Thyroid gland (tissue), 4 donors: Measurements from ENCODE around the gene PRDM1. TPM values are rescaled to one million over a fixed set of nuclear protein-coding genes. Genes with fewer than 3 reads are reported as not detected.
A peak's percentile ranks its signal among the peaks of the same experiment; 100 is the strongest.

Experiments
- DNase-seq, 2 donors: peaks; one replicate each; pipeline ENCODE4 v3.0.0-alpha.2; 2019
- H3K27ac ChIP-seq, 3 donors: fragments of 200-600 bp; sonication (generic); 1 replicate in 2 of 3; 2 replicates in 1 of 3; pipeline ENCODE4 v1.5.1; 2016 to 2019; ENCODE audit warnings: mild to moderate bottlenecking in 1 of 3, moderate library complexity in 1 of 3
- H3K27me3 ChIP-seq: fragments of 200-600 bp; sonication (generic); one replicate; pipeline ENCODE4 v1.5.1; 2019
- H3K36me3 ChIP-seq, 2 donors: fragments of 200-600 bp; sonication (generic); one replicate each; pipeline ENCODE4 v1.5.1; 2016 to 2019
- H3K4me1 ChIP-seq, 2 donors: fragments of 200-600 bp; sonication (generic); one replicate each; pipeline ENCODE4 v1.5.1; 2017 to 2019
- H3K4me3 ChIP-seq, 3 donors: fragments of 200-600 bp; sonication (generic); replicated peaks in 1 of 3; 1 replicate in 2 of 3; 2 replicates in 1 of 3; pipeline ENCODE4 v1.5.1; 2016; ENCODE audit warnings: mild to moderate bottlenecking in 1 of 3
- H3K9me3 ChIP-seq: fragments of 200-600 bp; sonication (generic); one replicate; pipeline ENCODE4 v1.5.1; 2017
- CTCF ChIP-seq, 6 experiments: fragments of 200-600 bp in 3 of 6; fragments of 450-650 bp in 3 of 6; sonication (generic) in 3 of 6; IDR thresholded peaks; one replicate each; pipeline ENCODE4 v1.5.1; 2016 to 2019; ENCODE audit warnings: antibody characterized with exemption in 6 of 6, mild to moderate bottlenecking in 2 of 6, inconsistent platforms in 1 of 6, moderate library complexity in 1 of 6
- POLR2A ChIP-seq, 2 donors: fragments of 450-650 bp; IDR thresholded peaks; one replicate each; pipeline ENCODE4 v1.6.1; 2017; ENCODE audit warnings: antibody characterized with exemption in 2 of 2, mild to moderate bottlenecking in 2 of 2, moderate library complexity in 1 of 2
- whole genome bisulfite sequencing, 2 donors: methylation state at CpG; one replicate each; pipeline ENCODE4 v1.1.5; 2017; 5-methylcytosine and 5-hydroxymethylcytosine counted together
- intact Hi-C: fragments of 100-400 bp; cut with DNase I; formaldehyde crosslinking; loops from one replicate; pipeline ENCODE4 v1.15.1; 2023
- total RNA-seq, 4 donors: library from RNA; depleted of rRNA; stranded (reverse); fragments of >200 nt; gene quantifications; one replicate each; pipeline ENCODE4 v1.2.3, GENCODE V29; 2016

PRDM1 gene
- total RNA-seq, 4 donors from 2014 or later, result 5.6 to 7.6 (median 7.0) TPM

GRCh38 chr6:106086814-106087175 lies 659 bp downstream of the PRDM1 start:
- Histone ChIP-seq H3K4me1 (peaks cover 22 to 25% of the 10 kb centered on the region in 2 donors), H3K36me3 (no peaks in the 10 kb centered on the region), H3K27ac (peak overlapping the region in 2 of 3 donors; percentile 4 to 68), H3K4me3 (peak overlapping the region in 2 of 3 donors; percentile 31 to 39), H3K9me3 (no peaks in the 10 kb centered on the region), H3K27me3 (no peaks in the 10 kb centered on the region)
- TF ChIP-seq POLR2A (IDR thresholded peaks at IDR 0.05), result no peak
- no peak for TF ChIP-seq CTCF (IDR thresholded peaks at IDR 0.05)
- DNase-seq, result no peak
- intact Hi-C loops, result loop anchor here (10.0 kb wide), 1 partner anchor 352 kb away; no protein-coding TSS in a partner anchor
- 9 to 27% methylated on average over 3 of the region's 3 CpGs for WGBS, 2 donors

GRCh38 chr6:106087548-106088325 lies 1.6 kb downstream of the PRDM1 start:
- intact Hi-C loops, result loop anchor here (10.0 kb wide), 1 partner anchor 353 kb away; no protein-coding TSS in a partner anchor
- H3K36me3 ChIP-seq, result no peaks in the 10 kb centered on the region
- TF ChIP-seq POLR2A (IDR thresholded peaks at IDR 0.05) (no peak), CTCF (IDR thresholded peaks at IDR 0.05) (no peak)
- H3K4me3 ChIP-seq, result peak overlapping the region in 1 of 3 donors; percentile 31
- DNase-seq, result no peak
- H3K4me1 ChIP-seq, result peaks cover 22 to 25% of the 10 kb centered on the region in 2 donors
- no peaks in the 10 kb centered on the region for H3K27me3 ChIP-seq
- 41 to 52% methylated on average over 13 of the region's 13 CpGs for WGBS, 2 donors
- H3K9me3 ChIP-seq, result no peaks in the 10 kb centered on the region
- H3K27ac ChIP-seq, result peak overlapping the region in 2 of 3 donors; percentile 53 to 57

GRCh38 chr6:106090001-106090400 lies 3.9 kb downstream of the PRDM1 start:
- peaks cover 13 to 23% of the 10 kb centered on the region in 2 donors for H3K4me1 ChIP-seq
- H3K27ac ChIP-seq, result peak overlapping the region in 1 of 3 donors; percentile 13
- intact Hi-C loops, result no loop called here
- WGBS, 2 donors, result 68 to 75% methylated on average over 4 of the region's 4 CpGs
- H3K9me3 ChIP-seq, result no peaks in the 10 kb centered on the region
- H3K27me3 ChIP-seq, result no peaks in the 10 kb centered on the region
- H3K36me3 ChIP-seq, result no peaks in the 10 kb centered on the region
- H3K4me3 ChIP-seq, result no peak overlapping the region
- TF ChIP-seq POLR2A (IDR thresholded peaks at IDR 0.05) (no peak), CTCF (IDR thresholded peaks at IDR 0.05) (peak in 2 of 6 experiments; percentile 17 to 29)
- no peak for DNase-seq

- Histone ChIP-seq H3K36me3 (no peaks in the 10 kb centered on the region), H3K27me3 (no peaks in the 10 kb centered on the region), H3K27ac (no peak overlapping the region), H3K4me3 (no peak overlapping the region), H3K4me1 (peaks cover 9 to 17% of the 10 kb centered on the region in 2 donors), H3K9me3 (no peaks in the 10 kb centered on the region)
- intact Hi-C loops, result no loop called here
- TF ChIP-seq POLR2A (IDR thresholded peaks at IDR 0.05) (no peak), CTCF (IDR thresholded peaks at IDR 0.05) (no peak)
- no peak for DNase-seq
- WGBS, 2 donors, result 84 to 89% methylated on average over 5 of the region's 5 CpGs
Measured at GRCh38 chr6:106092279-106092678, 6.1 kb downstream of the PRDM1 start.

- Histone ChIP-seq H3K27ac (peak overlapping the region in 1 of 3 donors; percentile 34), H3K9me3 (no peaks in the 10 kb centered on the region), H3K4me1 (peaks cover 6 to 16% of the 10 kb centered on the region in 2 donors), H3K4me3 (no peak overlapping the region), H3K36me3 (no peaks in the 10 kb centered on the region), H3K27me3 (no peaks in the 10 kb centered on the region)
- no peak for DNase-seq
- 74 to 80% methylated on average over 7 of the region's 7 CpGs for WGBS, 2 donors
- TF ChIP-seq CTCF (IDR thresholded peaks at IDR 0.05), result no peak
- no peak for TF ChIP-seq POLR2A (IDR thresholded peaks at IDR 0.05)
- intact Hi-C loops, result no loop called here
Measured at GRCh38 chr6:106094261-106094963, 8.3 kb downstream of the PRDM1 start.
